Activated CD4-positive, alpha-beta T cell treated with anti-CD3 and anti-CD28 coated beads, Interleukin-10, Interleukin-2, amounts not matched to agents 100 ng/mL and 50 ng/mL, durations not matched to agents 16 hours and 8 hours (primary cell): ENCODE results near the gene RAP2B.
"Not testable (repeated sequence)": the region's sequence is repeated elsewhere in the genome, so short reads cannot be mapped to it uniquely, and the experiment has no call there.

Experiments
- DNase-seq: peaks from one replicate; pipeline ENCODE4 v3.0.0-alpha.2; 2020

Gene RAP2B

GRCh38 chr3:153161714-153162512, at the start of gene RAP2B:
Gene RAP2B (plus strand): TSS chr3:153162226. CDS start chr3:153162694, 468 bp downstream.
- DNase-seq, result peak; percentile 97

DNA sequence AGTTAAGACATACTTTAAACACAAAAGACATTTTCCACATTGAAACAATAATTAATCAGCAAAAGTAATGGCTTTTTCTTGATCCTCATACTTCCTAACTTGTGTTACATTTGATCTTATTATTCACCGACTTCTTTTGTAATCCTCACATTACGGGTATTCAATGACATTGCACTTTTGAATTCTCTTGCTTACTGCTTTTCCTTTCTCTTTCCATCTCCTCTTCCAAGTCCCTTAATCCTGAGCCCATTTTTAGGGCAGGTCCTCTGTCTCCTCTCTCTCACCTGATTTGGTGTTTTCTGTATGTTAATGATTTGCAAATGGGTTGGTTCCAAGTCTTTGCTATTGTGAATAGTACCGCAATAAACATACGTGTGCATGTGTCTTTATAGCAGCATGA, 48.5 kb upstream of the RAP2B start:
- DNase-seq, result no peak

- DNase-seq, result not testable (repeated sequence)
These were observed 47.8 kb upstream of the RAP2B start for GRCh38 chr3:153114270-153114669.

GRCh38 chr3:153115326-153115725, 46.7 kb upstream of the RAP2B start:
- DNase-seq, result no peak

DNA sequence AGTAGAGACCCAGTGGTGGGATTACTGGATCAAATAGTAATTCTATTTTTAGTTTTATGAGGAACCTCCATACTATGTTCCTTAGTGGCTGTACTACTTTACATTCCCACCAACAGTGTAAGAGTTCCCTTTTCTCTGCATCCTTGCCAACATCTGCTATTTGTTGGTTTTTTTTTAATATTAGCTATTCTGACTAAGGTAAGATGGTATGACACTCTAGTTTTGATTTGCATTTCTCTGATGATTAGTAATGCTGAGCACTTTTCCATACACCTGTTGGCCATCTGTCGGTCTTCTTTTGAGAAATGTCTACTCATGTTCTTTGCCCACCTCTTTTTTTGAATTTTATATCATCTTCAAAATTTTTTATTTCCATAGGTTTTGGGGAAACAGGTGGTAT, 34.2 kb upstream of the RAP2B start:
- DNase-seq, result no peak

DNA sequence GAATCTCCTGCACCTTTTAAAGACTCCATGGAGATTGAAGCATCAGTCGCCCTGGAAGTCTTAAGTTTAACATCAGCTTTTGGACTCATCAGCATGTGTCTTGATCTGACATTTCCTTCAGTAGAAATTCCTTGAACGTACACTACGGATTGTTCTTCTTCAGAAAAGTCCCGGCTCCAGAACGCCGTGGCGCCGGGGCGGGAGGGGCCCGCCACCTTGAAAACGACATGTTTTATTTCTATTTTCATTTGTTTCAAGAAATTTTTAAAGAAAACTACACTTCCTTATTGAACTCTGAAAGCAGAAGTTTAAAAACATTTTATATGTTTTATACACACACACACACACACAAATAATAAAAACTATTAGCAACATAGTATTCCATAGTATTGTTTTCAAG, 32.6 kb upstream of the RAP2B start:
- DNase-seq, result no peak

GRCh38 chr3:153129866-153130265, 32.2 kb upstream of the RAP2B start:
- no peak for DNase-seq

DNA sequence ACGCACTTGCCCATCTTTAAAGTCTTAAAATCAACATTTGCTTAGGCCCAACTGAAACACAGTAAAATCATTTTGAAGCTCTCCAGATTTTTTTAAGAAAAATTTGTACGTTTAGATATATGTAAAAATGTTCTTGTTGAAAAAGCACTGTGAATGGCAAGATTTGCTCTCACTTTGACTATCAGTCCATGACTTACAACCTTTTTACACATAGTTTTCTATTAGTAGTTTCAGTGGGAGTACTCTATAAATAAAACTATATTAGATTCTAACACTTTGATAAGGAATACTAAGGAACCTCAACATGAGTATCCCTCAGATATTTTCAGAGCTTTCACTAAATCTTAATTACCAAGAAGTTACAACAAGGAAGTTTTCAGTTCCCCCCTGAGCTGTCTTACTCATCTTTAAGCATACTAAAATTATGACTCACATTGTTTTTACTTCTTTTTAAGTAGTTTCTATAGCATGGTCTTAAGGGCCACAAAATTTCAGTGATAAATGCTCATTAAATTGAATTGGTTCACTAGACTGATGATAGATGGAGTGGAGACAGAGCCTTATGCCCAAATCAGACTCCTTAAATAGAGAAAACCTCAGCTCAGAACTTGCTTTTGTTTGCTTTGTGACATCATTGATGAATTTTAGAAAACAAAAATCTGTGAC, 31.6 kb upstream of the RAP2B start:
- DNase-seq, result peak; percentile 20

GRCh38 chr3:153137626-153138025, 24.4 kb upstream of the RAP2B start:
- no peak for DNase-seq

- DNase-seq, result peak; percentile 92
These were observed 23.5 kb upstream of the RAP2B start for GRCh38 chr3:153138276-153139210.

DNA sequence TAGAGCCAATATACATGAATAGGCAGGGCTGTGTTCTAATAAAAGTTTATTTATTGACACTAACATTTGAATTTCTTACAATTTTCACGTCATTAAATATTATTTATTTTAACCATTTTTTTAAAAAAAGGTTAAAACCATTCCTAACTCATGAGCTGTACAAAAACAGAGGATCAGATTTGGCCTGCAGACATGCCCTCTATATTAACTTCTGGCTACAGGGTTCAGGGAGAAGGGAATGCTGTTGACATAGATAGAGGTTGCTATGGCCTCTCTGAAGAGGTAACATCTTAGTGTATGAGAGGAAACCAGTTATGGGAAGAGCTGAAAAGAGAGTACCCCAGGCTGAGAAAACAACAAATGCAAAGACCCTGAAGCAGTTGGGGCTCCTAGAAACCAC, 19.1 kb upstream of the RAP2B start:
- DNase-seq, result no peak

GRCh38 chr3:153144071-153144470, 18.0 kb upstream of the RAP2B start:
- no peak for DNase-seq

DNA sequence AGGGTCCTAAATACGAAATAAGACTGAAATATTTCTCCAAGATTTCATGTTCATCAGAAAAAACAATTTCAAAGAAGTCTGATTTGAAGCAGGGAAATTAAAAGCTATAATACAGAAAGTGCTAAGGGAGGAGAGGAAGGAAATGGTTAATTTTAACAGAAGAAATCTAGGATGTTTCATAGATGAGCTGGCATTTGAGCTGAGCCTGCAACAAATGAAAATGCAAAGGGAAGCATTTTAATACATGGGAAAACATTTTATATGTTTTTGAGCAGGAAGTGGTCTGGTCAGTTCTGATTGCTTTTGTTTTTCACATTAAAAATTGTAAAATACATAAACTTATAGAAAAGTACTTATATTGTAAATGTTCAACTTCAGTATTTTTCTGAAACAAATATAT, 17.2 kb upstream of the RAP2B start:
- DNase-seq, result no peak

DNA sequence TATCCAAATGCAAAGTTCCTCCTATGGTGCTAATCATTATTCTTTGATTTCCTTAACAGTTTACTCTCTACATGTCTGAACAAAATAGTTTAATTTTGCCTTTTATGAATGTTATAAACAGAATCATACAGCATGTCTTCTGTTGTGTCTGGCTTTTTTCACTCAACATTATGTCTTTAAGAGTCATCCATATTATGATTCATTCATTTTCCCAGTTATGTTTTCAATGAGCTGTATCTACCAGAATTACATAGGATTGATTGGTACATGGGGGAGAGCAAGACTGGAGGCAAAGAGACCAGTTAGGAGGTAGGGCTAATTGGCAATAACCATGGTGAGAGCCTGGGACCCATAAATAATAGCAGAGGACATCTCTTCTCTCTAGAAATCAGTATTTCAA, 16.6 kb upstream of the RAP2B start:
- DNase-seq, result no peak

GRCh38 chr3:153146191-153147053, 15.6 kb upstream of the RAP2B start:
- peak; percentile 22 for DNase-seq

DNA sequence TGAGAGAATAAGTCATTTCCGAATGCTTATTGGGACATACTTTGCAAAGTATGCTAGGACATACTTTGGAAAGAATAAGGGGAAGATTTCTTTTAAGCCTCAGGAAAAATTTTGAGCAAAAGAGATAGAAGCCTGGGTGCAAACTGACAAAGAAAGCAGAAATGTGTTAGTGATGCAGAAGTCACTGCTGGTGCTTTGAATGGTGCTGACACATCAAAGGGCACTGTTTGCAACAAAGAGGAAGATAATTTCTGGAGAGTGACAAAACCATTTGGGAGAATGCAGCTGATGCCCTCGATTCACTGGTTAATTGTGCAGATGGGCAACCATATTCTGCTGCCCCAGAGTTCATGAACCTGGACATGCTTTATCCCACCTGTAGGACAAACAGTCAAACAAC, 11.0 kb upstream of the RAP2B start:
- no peak for DNase-seq

GRCh38 chr3:153155786-153156185, 6.2 kb upstream of the RAP2B start:
- not testable (repeated sequence) for DNase-seq

DNA sequence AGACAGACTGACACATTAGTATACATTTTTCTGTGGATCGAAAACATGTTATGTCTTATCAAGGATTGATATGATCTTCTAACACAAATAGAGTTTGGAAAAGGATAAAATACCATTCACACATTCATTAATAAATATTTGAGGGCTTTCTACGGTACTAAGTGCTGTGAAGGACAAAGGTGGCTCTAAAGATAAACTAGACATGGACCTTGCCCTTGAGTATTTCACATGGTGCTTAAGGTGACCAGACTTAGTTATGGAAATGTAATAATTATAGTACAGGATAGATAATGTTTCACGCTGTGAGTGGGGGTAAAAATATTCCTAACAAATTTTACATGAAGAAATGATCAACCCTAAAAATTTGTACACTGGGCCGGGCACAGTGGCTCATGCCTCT, 3.8 kb upstream of the RAP2B start:
- no peak for DNase-seq

DNA sequence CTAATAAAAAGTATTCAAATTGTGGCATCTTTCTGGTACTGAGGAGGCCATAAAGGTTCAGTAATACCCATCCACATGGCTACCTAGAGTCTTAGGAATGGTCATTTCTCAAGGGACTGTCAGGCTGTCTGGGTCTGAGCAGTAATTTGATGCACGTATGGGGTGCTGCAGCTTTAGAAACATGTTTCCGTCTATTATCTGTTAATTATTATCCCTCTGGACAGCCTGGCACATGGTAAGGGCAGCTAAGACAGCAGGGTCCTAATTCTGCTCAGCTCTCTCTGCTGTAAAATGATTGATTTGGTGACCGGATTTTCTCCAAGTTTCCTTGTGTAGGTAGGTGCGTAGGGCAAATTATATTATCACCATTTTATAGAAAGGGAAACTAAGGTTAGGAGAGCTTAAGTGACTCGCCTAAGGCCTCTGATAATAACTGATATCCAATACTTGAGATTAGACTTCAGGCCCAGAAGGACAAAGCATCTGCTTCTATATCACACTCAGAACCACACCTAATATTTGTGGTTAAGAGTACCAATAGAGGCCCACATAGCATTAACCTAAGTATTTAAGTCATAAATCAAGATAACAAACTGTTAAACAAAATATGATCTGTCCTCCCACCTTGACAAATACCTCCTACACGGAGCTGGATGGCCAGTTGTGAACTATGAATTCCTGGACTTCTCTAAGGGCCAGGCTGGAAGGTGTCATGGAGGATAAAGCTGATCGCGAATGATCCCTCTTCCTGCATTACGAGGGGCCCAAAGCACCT, 2.9 kb upstream of the RAP2B start:
- DNase-seq, result no peak

DNA sequence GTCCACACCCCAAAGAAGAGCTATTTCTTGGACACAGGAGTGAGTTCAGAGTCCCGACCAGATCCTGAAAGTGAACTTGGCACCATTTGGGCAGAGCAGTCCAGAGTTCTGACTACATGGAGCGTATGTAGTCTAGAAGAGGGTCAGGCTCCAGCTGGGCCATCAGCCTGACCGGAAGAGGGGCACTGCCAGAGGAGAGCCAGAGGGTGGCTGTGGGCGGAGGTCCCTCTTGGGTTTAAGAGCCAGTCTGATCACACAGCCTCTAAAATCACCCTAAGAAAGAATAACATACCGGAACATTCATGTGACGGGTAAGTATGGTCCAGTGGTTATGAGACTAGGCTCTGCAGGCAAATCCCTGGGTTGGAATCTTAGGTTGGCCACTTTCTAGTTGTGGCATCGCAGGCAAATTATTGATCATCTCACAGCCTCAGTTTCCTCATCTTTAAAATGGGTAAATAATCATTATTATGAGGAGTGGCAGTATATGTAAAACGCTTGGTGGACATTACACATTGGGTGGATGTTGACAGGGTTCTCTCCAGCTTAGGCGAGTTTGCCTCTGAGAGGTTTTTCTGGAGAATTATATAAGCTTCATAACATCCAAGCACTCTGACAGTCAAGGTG, 2.1 kb upstream of the RAP2B start:
- no peak for DNase-seq
